Inferior parietal cortex (tissue), 1 donor: ENCODE data around the gene TKTL1.
"Not testable (repeated sequence)": the region's sequence is repeated elsewhere in the genome, so short reads cannot be mapped to it uniquely, and the experiment has no call there.

Source experiments
- DNase-seq: peaks from one replicate; pipeline ENCODE4 v3.0.0-alpha.2; 2016; ENCODE audit errors: extremely low spot score

Gene TKTL1

GRCh38 chrX:154295664-154296310, at the start of gene TKTL1:
Gene TKTL1, plus strand, starts transcription at chrX:154295795. Its CDS starts 65 bp downstream, at chrX:154295860.
- DNase-seq = no peak

GRCh38 chrX:154247377-154248045, 48.1 kb upstream of the TKTL1 start:
- not testable (repeated sequence) for DNase-seq

GRCh38 chrX:154248076-154248475, 47.5 kb upstream of the TKTL1 start:
- DNase-seq = not testable (repeated sequence)

GRCh38 chrX:154257282-154257681, 38.3 kb upstream of the TKTL1 start, which contains the start of gene OPN1MW3:
Gene OPN1MW3, plus strand, starts transcription at chrX:154257582. Its CDS starts 38 bp downstream, at chrX:154257620.
- not testable (repeated sequence) for DNase-seq

- DNase-seq = not testable (repeated sequence)
These were observed 36.9 kb upstream of the TKTL1 start for GRCh38 chrX:154258711-154259110.

- DNase-seq = not testable (repeated sequence)
These were observed 32.5 kb upstream of the TKTL1 start for GRCh38 chrX:154263072-154263471.

- not testable (repeated sequence) for DNase-seq
These were observed 26.4 kb upstream of the TKTL1 start for GRCh38 chrX:154269245-154269644.

- DNase-seq = not testable (repeated sequence)
These were observed 10.9 kb upstream of the TKTL1 start for GRCh38 chrX:154284489-154285338.

GRCh38 chrX:154286406-154286805, 9.2 kb upstream of the TKTL1 start:
- DNase-seq = not testable (repeated sequence)

GRCh38 chrX:154294791-154295574, 612 bp upstream of the TKTL1 start, which contains the start of gene TEX28:
Gene TEX28, minus strand, starts transcription at chrX:154295124. Its CDS starts 3,007 bp downstream, at chrX:154292117.
- DNase-seq = no peak

GRCh38 chrX:154296731-154297130, 1.1 kb downstream of the TKTL1 start:
- no peak for DNase-seq

GRCh38 chrX:154298312-154298711, 2.7 kb downstream of the TKTL1 start:
- DNase-seq = no peak

- DNase-seq = no peak
These were observed 5.2 kb downstream of the TKTL1 start for GRCh38 chrX:154300816-154301215.

- DNase-seq = not testable (repeated sequence)
These were observed 7.4 kb downstream of the TKTL1 start for GRCh38 chrX:154302998-154303397.

GRCh38 chrX:154303476-154303875, 7.9 kb downstream of the TKTL1 start:
- DNase-seq = no peak

- DNase-seq = no peak
These were observed 9.3 kb downstream of the TKTL1 start for GRCh38 chrX:154304846-154305245.

- DNase-seq = no peak
These were observed 10.1 kb downstream of the TKTL1 start for GRCh38 chrX:154305541-154306205.

GRCh38 chrX:154307202-154307601, 11.6 kb downstream of the TKTL1 start:
- no peak for DNase-seq

- peak; percentile 54 for DNase-seq
These were observed 12.7 kb downstream of the TKTL1 start for GRCh38 chrX:154308108-154308946.
